Suprapubic skin (tissue), 4 donors: ENCODE measurements around the gene CILP2.

Experiments
- CTCF ChIP-seq, 2 donors: fragments of 200-600 bp in 1 of 2; fragments of 450-650 bp in 1 of 2; sonication (generic) in 1 of 2; IDR thresholded peaks; one replicate each; pipeline ENCODE4 v1.5.1; 2016 to 2019; ENCODE audit warnings: antibody characterized with exemption in 2 of 2, mild to moderate bottlenecking in 1 of 2, moderate library complexity in 1 of 2
- EP300 ChIP-seq: sonication (generic); formaldehyde crosslinking; IDR thresholded peaks from one replicate; pipeline ENCODE4 v1.6.1; 2017; ENCODE audit warnings: antibody characterized with exemption
- POLR2A ChIP-seq, 2 donors: fragments of 450-650 bp; IDR thresholded peaks; one replicate each; pipeline ENCODE4 v1.6.1; 2017; ENCODE audit warnings: antibody characterized with exemption in 2 of 2, mild to moderate bottlenecking in 2 of 2, moderate library complexity in 2 of 2
- POLR2AphosphoS5 ChIP-seq, 3 donors: sonication (generic); formaldehyde crosslinking; IDR thresholded peaks; one replicate each; pipeline ENCODE4 v1.6.1; 2017; ENCODE audit warnings: antibody characterized with exemption in 3 of 3

GRCh38 chr19:19533841-19534240 lies 4.2 kb upstream of the CILP2 start:
- TF ChIP-seq CTCF (IDR thresholded peaks at IDR 0.05) (no peak), EP300 (no peak), POLR2A (IDR thresholded peaks at IDR 0.05) (no peak), POLR2AphosphoS5 (IDR thresholded peaks at IDR 0.05) (no peak)
